HG02943 (cell line): ENCODE data around the gene HDAC9.
A peak's percentile ranks its signal among the peaks of the same experiment; 100 is the strongest.

ENCODE experiments used
- ATAC-seq: cut with Tn5 transposase; IDR thresholded peaks from one replicate; pipeline ENCODE4 v1.9.1; 2021; ENCODE audit warnings: mild to moderate bottlenecking, low read depth, moderate library complexity; ENCODE audit not compliant: unreplicated experiment

HDAC9 gene

GRCh38 chr7:18520450-18521235 lies 25.1 kb downstream of the HDAC9 start:
- peak; percentile 81 for ATAC-seq

GRCh38 chr7:18521236-18521589 lies 25.7 kb downstream of the HDAC9 start:
- no peak for ATAC-seq

- peak; percentile 62 for ATAC-seq
Measured at GRCh38 chr7:18521945-18522566, 26.5 kb downstream of the HDAC9 start.

DNA sequence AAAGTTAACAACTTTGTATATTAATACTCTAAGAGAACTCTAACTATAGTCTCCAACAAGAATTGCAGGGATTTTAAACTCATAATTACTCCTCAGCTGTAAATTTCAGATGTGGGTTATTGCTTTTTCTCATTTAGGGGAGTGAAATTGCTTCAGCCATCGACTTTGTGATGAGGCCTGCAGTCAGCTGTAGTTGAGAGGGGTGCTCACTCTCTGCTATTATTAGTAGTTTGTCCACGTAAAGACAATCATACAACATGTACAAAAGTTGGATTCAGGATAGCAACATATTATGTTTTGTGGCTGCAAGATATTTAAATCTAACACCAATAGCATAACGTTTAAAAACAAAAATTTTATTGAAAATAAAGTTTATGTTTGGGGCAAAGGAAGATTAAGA lies 28.7 kb downstream of the HDAC9 start:
- no peak for ATAC-seq

DNA sequence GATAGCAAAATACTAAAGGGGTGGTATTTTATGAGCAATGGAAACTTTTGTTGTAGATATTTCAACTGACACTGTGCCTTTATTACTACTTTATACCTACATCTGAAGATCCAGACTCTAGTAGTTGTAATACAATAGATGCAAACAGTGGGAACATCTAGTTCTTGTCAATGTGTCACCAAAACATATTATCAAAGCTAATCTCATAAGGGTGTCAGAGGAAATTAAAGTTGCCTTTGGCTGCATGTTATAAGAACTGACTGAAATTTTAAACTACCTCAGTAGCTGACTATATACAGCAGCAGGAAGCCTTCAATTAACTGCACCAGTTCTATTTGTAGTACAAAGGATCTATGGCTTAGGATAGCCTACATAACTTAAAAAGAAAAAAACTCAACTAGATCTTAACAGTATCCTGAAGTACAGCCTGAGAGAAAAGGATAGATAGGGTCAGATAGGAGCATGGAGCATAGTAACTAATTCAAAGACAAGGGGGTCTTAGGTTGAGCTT lies 30.9 kb downstream of the HDAC9 start:
- ATAC-seq: no peak

DNA sequence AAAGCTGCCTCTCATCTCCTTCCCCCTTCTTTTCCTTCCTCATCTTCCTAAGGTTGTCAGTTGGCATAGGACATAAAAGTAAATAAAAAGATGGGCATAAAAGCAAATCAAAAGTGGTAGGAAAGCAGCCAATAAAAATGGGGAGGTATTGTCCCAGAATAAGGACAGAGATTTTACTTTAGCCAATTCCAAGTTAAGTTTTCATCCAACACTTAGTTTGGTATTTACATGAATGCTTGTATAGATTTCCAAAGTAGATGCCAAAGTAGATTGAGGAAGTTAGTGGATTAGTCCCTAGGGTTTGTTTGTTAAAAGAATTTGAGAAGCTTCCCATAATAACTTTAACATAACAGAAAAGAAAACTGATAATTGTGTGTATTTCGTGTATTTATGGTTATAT lies 33.7 kb downstream of the HDAC9 start:
- no peak for ATAC-seq

- peak; percentile 52 for ATAC-seq
Measured at GRCh38 chr7:18530224-18531179, 35.0 kb downstream of the HDAC9 start.

DNA sequence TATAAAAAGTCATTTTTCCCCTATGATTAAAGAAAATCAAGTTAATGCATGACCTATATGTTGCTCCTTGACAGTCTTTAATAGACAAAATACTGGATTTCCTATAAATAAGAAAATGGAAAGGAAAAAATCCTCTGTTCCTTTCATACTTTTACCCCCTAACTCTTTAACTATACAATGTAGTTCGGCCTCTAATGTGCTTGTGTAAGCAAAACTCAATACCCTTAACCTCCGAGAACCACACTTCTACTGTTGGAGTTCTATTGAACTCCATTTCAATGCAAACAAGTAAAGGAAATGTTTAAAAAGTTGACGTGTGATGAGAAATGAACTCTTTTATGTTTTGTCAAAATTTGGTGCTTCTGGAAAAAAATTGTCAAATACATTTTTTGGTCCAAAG lies 36.0 kb downstream of the HDAC9 start:
- ATAC-seq: no peak

DNA sequence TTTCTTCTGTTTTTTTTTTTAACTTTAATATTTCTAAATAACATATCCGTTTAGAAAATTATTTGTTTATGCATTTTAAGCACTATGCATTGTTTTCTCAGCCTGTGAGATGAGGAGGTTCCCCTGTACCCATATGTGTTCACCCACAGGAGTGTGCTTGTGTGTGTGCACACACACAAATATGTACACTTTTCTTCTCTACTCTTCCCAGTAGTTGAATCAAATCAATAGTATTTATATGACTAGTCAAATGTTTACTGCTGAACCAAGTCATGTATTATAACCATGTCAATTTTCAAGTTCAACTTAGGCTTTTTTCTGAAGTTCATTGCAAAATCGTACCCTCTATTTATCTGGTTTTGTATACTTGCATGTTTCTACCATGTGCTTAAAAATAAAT lies 37.3 kb downstream of the HDAC9 start:
- ATAC-seq: no peak

DNA sequence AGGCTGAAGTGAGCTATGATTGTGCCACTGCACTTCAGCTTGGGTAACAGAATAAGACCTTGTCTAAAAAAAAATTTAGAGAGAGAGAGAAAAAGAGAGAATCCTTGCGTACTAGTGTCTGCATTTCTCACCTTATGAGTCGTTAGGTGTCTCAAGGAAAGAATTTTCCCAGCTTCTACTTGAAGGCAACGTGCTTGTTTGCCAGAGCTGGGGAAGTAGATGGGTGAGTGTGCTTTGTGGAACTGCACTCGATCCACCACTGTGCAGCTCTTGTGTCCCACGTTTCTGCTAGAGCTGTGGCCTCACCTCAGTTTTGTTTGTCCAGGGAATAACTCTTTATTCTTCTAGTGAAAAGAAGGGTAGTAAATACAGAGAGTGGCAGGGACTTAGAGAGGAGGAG lies 38.9 kb downstream of the HDAC9 start:
- no peak for ATAC-seq

GRCh38 chr7:18535810-18536415 lies 40.4 kb downstream of the HDAC9 start:
- ATAC-seq: no peak

DNA sequence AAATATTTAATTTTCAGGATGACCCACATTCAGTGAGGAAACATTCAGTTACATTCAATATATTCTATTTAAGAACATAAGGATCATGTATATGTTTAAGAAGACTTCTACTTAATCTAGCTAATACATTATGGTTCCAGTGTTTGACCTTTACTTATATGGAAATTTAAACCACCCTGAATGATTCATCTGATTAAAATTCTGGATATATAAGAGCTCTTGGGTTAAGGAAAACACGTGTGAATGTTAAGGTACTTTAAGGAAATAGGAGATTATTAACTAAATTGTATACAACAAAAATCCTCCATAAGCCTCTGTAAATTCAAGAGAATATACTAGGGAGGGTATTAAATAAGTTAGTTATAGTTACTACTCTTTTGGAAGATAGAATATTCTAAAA lies 40.9 kb downstream of the HDAC9 start:
- ATAC-seq: no peak

GRCh38 chr7:18538554-18539250 lies 43.2 kb downstream of the HDAC9 start:
- ATAC-seq: peak; percentile 53

DNA sequence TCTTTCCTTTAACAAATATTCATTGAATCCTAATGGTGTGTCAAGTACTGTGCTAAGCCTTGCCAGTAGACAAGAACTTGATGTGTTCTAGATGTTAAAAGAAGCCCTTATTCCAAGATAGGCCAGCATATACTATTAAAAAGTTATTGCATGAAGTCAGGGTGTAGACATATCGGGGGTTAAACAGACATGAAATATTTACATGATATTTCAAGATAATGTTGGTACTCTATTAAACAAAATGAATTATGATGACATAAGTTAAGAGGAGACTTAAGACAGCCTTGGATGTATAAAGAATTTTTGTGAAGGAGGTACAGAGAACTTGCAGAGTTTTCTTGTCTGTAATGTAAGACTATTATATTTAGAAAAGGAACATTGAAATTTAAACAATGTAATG lies 44.8 kb downstream of the HDAC9 start:
- no peak for ATAC-seq

DNA sequence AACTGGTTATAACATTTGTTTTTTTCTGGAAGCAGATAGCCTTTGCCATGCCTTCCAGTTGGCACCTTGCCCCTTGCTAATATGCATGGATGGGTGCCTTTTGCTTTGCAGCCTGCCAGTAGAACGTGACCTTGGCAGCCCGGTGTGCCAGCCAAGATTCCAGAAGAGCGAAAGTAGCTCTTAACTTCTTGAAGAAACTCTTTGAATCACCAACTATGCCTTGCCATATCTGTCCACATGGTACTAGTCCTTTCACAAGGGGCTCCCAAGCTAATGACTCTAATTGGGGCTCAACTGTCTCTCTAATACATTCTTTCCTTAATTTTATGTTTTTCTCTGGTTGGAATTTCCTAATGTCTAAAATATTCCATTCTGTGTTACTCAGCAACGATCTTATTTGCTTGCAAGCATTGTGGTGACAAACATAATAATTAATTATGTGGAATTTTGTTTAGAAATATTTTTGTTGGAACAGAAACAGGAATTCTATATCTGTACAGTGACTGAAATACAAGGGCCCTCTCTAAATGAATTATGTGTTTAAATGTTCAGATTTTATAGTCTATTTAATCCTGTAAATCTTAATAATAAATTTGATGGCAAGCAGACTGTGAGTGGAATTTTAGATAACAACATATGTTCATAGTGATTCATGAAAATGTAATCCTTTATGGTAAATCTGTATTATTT lies 45.8 kb downstream of the HDAC9 start:
- no peak for ATAC-seq

GRCh38 chr7:18541871-18542212 lies 46.3 kb downstream of the HDAC9 start:
- no peak for ATAC-seq

DNA sequence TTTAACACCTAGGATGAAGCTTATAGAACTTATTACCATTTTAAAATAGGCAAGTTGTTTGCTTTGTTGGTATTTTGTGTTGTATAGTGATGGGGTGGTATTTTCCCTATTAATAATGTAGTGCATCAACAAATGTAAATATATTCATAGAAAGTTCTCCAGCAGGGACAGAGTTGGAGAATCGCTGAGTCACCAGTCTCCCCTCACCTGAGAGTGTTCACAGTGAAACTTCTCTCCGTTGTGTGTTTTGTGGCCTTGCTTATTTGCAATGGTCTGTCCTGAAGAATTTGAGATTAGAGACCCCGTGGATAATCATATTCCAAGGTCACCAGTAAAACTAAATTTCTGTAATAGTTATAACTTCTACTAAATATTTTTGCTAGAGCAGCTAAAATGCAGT lies 51.0 kb downstream of the HDAC9 start:
- ATAC-seq: no peak

GRCh38 chr7:18547509-18548187 lies 52.1 kb downstream of the HDAC9 start:
- peak; percentile 73 for ATAC-seq

GRCh38 chr7:18548534-18548933 lies 53.0 kb downstream of the HDAC9 start:
- ATAC-seq: no peak
